ENCODE data around the gene DNAJA4.
A peak's percentile ranks its signal among the peaks of the same experiment; 100 is the strongest.

DNAJA4 gene

GRCh38 chr15:78264304-78265136 is at the start of gene DNAJA4:
Gene DNAJA4, plus strand, starts transcription at chr15:78264562. Its CDS starts 202 bp downstream, at chr15:78264764.
- peak; percentile 63 to 80 (median 72) for DNase-seq

- DNase-seq, result no peak
Observed at GRCh38 chr15:78216276-78217104, 47.9 kb upstream of the DNAJA4 start.

- no peak for DNase-seq
Observed at GRCh38 chr15:78220713-78221112, 43.6 kb upstream of the DNAJA4 start.

DNA sequence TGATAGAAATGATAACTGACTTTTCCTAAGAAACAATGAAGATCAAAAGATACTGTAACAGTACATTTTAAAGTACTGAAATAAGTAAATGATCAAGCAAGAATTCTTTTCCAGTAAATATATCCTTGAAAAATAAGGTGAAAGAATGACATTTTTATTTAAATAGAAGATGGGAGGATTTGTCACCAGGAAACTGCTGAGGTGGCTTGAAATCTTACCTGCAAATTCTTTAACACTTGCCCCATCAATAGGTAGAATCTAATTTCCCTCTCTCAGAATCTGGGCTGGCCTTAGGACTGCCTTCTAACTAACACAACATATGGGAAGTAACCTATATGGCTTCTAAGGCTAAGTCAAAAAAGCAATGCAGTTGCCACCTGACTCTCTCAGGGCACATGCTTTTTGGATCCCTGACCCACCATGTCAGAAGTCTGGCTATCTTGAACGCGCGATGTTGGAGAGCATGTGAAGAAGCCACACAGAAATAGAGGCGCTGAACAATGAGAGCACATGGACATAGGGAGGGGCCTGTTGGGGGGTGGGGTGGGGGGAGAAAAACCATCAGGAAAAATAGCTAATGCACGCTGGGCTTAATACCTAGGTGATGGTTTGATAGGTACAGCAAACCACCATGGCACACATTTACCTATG is 41.5 kb upstream of the DNAJA4 start:
- DNase-seq, result no peak

GRCh38 chr15:78223396-78224022 is 40.9 kb upstream of the DNAJA4 start:
- DNase-seq, result no peak

DNA sequence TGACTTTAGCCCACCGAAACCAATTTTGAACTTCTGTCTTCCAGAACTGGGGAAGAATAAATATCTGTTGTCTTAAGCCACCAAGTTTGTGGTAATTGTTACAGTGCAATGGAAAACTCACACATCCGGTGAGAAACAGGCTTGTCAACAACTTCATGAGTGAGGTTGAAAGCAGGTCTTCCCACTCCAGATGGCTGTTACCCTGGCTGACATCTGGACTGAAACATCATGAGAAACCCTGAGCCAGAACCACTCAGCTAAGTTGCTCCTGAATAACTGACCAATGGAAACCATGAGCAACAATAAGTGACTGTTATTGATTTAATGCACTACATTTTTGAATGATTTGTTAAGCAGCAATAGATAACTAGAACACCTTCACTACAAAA is 40.3 kb upstream of the DNAJA4 start:
- DNase-seq, result no peak

- DNase-seq, result no peak
Observed at GRCh38 chr15:78225783-78226541, 38.4 kb upstream of the DNAJA4 start.

DNA sequence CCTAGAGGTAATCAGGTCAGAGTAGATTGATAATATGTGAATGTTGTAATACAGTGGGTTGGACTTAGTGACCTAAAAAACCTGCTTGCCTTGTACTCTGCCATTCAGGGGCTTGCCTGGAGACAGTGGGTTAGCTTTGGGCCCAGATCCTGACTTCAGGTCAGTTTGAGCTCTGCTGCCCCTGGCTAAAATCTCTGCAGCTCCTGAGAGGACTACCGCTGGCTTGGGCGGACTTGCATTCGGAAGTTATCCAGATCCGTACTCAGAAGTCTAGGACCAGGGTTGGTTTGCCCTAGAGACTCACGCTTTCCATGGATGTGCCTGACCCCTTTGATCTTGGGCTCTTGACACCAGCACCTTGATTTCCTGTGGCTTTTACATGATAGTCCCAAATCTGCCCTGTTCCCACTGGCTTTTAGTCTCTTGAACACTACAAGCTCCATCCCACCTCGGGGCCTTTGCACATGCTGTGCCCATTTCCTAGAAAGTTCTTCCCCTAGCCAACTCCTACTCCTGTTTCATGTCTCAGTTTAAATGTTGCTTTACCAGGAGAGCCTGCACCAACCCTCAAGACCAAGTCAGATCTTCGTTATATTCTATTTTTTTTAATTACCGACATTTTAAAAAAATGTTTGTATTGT is 35.9 kb upstream of the DNAJA4 start:
- DNase-seq, result no peak

GRCh38 chr15:78229431-78230406 is 34.6 kb upstream of the DNAJA4 start:
- no peak for DNase-seq

GRCh38 chr15:78232951-78233350 is 31.4 kb upstream of the DNAJA4 start:
- DNase-seq, result no peak

DNA sequence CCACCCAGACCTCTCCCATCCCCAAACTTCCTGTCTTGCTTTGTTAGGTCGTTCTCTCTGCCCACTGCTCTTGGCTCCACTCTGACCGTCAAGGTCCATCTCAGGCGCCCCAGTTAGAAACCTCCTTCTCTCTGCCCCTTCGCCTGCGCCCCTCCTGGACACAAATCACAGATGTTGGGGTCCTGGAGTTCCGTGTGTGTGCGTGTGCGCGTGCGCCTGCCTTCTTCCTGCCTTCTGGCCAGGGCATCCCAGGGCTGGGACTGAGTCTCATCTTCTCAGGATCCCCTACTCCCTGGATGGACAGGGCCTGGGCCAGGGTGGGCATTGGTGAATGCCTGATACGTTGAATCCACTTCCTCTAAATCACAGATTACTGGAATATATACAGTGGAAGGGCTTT is 30.9 kb upstream of the DNAJA4 start:
- no peak for DNase-seq

- no peak for DNase-seq
Observed at GRCh38 chr15:78234515-78235040, 29.8 kb upstream of the DNAJA4 start, which contains the start of gene ACSBG1. Gene ACSBG1, minus strand, starts transcription at chr15:78234565. Its CDS starts 64 bp downstream, at chr15:78234501.

- DNase-seq, result no peak
Observed at GRCh38 chr15:78236491-78236890, 27.9 kb upstream of the DNAJA4 start.

- no peak for DNase-seq
Observed at GRCh38 chr15:78237146-78237545, 27.2 kb upstream of the DNAJA4 start.

- DNase-seq, result no peak
Observed at GRCh38 chr15:78239811-78240210, 24.6 kb upstream of the DNAJA4 start.

- DNase-seq, result peak; percentile 77 to 89 (median 84)
Observed at GRCh38 chr15:78241017-78241416, 23.3 kb upstream of the DNAJA4 start.

DNA sequence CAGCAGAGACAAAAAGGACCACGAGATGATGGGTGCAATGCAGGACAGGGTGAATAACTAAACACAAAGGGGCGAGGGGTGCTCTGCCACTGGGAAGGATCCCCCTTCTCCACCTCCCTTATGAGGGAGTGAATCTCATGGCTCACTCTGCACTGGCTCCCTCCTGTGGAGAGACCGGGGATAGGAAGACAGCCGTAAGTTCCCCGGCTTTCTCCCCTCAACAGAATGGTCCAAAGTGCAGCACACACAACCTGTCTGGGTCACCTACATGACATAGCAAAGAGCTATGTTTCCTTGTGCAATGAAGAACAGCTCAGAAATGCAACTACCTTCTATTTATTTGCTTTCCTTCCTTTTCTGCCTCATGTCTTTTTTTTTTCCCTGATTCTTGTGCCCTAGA is 22.2 kb upstream of the DNAJA4 start:
- peak; percentile 36 to 53 (median 51) for DNase-seq

DNA sequence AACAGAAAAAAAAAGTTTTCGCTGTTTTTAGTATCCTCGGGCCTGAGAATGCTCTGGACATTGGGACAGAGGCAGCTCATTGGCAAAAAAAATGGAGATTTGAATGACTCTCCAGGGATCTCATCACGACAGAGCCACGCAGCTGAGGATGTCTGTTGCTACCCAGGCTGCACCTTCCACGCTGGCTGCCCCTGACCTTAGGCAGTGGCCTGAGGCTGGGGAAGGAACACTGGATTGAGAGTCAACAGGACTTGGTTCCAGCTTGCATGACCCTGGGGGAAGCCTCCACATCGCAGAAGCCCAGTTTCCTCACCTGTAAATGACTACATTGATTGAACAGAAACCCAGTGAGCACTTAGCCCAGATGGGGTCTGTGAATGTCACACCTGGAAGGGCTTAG is 21.3 kb upstream of the DNAJA4 start:
- DNase-seq, result no peak

DNA sequence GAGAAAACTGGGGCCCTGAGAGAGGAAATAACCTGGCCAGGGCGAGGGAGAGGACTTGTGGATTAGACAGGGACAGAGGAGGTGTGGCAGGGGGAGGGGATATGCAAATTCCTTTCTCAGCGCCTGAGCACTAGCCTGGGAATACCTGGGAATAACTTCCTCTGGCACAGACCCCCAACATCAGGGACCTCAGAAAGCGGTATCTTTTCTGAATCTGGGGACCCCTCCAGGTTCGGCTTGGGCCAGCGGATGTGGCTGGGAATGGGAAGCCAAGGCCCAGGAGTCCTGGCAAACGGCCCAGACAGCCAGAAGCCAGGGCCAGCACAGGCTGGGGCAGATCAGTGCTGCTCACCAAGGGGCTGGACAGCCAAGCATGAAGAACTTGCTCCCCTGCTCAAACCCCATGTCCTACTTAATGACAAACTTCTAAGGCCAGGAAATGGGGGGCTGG is 20.8 kb upstream of the DNAJA4 start:
- DNase-seq, result no peak

- DNase-seq, result no peak
Observed at GRCh38 chr15:78244101-78244500, 20.3 kb upstream of the DNAJA4 start.

Measured in suppressor macrophage treated with lipopolysaccharide for 1 hour (primary cell).